Skin epidermis (tissue), 12 donors: ENCODE measurements around the gene ATP2A3.
A peak's percentile ranks its signal among the peaks of the same experiment; 100 is the strongest.

ENCODE experiments used
- H3K27ac ChIP-seq, 21 experiments: fragments of 200-600 bp; sonication (generic) in 11 of 21; one replicate each; pipeline ENCODE4 v1.5.0; 2020; ENCODE audit warnings: mild to moderate bottlenecking in 3 of 21, inconsistent platforms in 2 of 21, moderate library complexity in 2 of 21
- H3K4me3 ChIP-seq, 7 experiments: fragments of 200-600 bp; sonication (generic) in 2 of 7; one replicate each; pipeline ENCODE4 v1.5.0; 2020; ENCODE audit warnings: inconsistent platforms in 2 of 7, mild to moderate bottlenecking in 2 of 7, moderate library complexity in 1 of 7

The ATP2A3 gene

GRCh38 chr17:3976675-3977171, 12.5 kb upstream of the ATP2A3 start:
- H3K27ac ChIP-seq: peak overlapping the region in 2 of 21 experiments; percentile 41 to 46
- H3K4me3 ChIP-seq: no peak overlapping the region

- no peak overlapping the region for H3K27ac ChIP-seq
- no peak overlapping the region for H3K4me3 ChIP-seq
These were observed 10.7 kb upstream of the ATP2A3 start for GRCh38 chr17:3974980-3975379.

DNA sequence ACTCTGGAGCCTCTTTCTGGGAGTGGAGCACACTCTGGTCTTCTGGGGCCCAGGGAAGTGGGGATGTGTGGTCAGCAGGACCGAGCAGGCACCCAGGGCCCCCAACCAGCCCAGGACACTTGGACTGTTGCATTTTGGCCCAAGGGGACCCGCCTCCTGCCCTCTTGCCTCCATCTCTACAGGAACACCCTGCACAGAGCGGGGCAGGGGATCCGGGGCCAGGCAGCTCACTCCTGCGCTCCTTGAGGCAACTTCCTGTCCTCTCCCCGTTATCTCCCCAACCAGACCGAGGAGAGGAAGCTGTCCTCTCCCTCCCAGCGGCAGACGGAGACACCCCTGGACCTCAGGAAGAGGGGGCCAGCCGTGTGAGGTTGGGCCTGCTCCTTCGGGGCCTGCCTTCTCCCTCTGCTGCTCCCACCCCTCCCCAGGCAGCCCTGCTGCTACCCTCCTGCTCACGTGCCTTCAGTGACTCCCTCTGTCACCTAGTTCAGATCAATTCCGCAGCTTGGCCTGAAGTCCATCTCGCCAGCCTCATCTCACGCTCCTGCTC, 10.0 kb upstream of the ATP2A3 start:
- Histone ChIP-seq H3K27ac (no peak overlapping the region), H3K4me3 (no peak overlapping the region)

- H3K27ac ChIP-seq: no peak overlapping the region
- H3K4me3 ChIP-seq: no peak overlapping the region
These were observed 9.4 kb upstream of the ATP2A3 start for GRCh38 chr17:3973495-3974137.

DNA sequence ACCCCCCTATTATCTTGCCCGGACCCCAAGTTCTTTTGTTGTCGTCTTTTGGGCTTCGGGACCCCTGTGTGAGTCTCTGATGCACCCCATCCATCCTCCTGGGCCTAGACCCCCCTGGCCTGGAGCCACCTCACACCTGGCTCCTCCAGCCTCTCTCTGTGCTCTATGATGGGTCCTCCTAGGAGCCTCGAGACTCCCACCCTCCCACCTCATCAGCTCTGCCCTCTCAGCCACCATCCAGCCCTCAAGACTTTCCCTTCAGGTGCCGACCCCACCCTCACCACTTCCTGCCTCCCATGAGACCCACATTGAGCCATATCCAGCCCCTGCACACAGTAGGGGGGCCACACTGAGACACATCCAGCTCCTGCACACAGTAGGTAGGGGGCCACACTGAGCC, 8.7 kb upstream of the ATP2A3 start:
- Histone ChIP-seq H3K4me3 (no peak overlapping the region), H3K27ac (no peak overlapping the region)

DNA sequence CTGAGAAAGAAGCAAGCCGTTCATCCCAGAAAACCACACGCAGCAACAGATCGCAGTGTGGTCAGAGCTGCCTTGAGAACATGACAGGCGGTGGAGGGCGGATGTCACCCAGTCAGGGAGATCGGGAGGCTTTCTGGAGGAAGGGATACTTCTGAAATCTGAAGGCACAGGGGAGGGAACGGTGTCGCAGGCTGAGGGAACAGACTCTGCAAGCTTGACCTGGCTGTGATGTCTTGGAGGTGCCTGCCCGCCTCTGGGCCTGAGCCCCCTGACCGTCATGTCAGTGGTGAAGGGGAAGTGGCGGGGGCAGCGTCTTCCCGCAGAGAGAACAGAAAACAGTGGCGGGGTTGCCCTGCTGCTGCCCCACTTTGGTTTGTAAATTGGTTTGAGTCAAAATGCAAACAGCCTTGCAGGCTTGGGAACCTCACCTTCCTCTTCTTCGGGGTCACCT, 8.1 kb upstream of the ATP2A3 start:
- H3K4me3 ChIP-seq: no peak overlapping the region
- no peak overlapping the region for H3K27ac ChIP-seq

GRCh38 chr17:3970668-3971067, 6.4 kb upstream of the ATP2A3 start:
- Histone ChIP-seq H3K4me3 (no peak overlapping the region), H3K27ac (no peak overlapping the region)

DNA sequence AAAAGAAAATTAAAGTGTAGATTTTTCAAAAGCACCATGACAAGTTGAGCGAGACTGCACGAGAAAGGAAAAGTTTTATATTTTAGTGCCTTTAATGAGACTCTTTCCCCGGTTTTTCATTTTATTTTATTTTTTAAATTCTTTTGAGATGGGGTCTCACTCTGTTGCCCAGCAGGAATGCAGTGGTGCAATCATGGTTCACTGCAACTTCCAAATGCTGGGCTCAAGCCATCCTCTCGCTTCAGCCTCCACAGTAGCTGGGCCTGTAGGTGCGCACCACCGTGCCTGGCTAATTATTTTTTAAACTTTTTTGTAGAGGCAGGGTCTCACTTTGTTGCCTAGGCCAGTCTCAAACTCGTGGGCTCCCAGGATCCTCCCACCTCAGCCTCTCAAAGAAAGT, 5.7 kb upstream of the ATP2A3 start:
- no peak overlapping the region for H3K4me3 ChIP-seq
- H3K27ac ChIP-seq: no peak overlapping the region

GRCh38 chr17:3968886-3969524, 4.8 kb upstream of the ATP2A3 start:
- H3K27ac ChIP-seq: no peak overlapping the region

DNA sequence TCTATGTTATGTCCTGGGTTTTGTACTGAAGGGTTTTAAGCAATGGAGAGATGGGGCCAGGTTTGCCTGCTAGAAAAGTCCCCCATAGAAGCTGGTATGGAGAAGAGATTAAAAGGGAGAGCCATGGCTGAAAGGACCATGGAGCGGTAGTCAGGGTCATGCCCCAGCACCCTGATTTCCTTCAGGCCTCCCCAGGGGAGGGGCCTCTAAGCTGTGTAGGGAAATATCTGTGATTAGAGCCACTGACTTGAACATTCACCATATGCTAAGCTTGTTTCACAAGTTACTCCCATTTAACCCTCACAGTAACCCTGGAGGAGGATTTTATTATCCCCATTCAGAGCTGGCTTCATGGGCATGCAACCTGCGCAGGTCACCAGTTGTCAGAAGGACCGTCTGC, 3.8 kb upstream of the ATP2A3 start:
- no peak overlapping the region for H3K27ac ChIP-seq
- H3K4me3 ChIP-seq: no peak overlapping the region

More at GRCh38 chr17:3968886-3969524, 4.8 kb upstream of the ATP2A3 start:
- no peak overlapping the region for H3K4me3 ChIP-seq

- H3K4me3 ChIP-seq: no peak overlapping the region
- H3K27ac ChIP-seq: no peak overlapping the region
These were observed 2.6 kb upstream of the ATP2A3 start for GRCh38 chr17:3966720-3967363.

- peak overlapping the region; percentile 39 to 59 (median 50) for H3K4me3 ChIP-seq
- peak overlapping the region in 19 of 21 experiments; percentile 30 to 91 (median 78) for H3K27ac ChIP-seq
These were observed 1.0 kb upstream of the ATP2A3 start for GRCh38 chr17:3965118-3965800.

DNA sequence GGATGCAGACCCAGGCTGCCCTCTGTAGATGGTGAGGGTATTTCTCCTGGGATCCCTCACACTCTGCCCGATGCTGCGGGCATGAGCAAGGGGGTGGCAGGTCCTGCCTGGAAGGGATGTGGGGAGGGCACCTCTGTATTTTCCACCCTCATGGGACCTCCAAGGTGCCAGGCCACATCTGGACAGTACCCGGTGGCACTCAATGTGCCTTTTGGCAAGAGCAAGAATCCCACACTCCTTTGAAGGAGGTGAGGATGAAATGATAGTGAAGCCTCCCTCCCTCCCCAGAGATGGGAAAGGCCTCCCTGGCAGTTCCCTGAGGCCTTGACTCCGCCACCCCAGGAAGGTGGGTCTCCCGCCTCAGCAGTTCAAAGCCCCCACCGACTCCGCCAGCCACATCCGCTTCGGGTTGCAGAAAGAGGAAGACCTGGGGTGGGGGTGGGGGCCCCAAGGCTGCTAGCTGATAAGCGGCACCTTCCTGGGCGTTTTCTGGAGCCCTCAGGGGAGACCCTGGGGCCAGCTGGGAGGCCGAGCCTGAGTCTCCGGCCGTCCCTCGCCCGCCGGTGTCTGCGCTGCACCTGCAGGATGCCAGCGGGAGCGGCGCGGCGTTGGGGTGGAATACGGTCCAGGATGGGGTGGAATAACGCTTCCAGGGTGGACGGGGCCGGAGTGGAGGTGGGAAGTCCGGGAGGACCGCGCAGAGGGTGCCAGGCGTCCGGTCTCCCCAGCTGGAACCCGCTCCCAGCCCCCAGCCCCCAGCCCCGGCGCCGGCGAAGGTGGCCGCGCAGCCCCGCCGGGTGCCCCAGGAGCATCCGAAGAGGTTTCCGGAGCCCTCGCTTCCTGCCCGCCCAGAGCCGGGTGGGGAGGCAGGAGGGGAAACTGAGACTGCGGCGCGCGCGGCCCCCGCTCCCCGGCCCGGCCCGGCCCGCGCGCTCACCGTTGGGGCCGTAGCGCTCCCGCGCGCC, 718 bp downstream of the ATP2A3 start:
- Histone ChIP-seq H3K4me3 (peak overlapping the region; percentile 39 to 59 (median 50)), H3K27ac (peak overlapping the region in 18 of 21 experiments; percentile 36 to 91 (median 71))

DNA sequence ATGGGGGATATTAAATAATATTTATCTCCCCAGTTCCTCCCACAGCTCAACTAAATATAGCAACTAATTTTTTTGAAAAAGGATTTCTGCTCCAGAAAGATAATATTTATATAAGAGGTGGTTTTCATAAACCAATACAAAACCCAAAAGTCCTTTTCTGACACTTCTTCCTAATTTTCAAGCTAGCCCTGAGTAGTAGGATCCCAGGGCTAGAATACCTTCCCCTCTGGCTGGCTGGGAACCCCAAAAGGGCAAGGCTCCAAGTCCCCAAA, 1.3 kb downstream of the ATP2A3 start:
- peak overlapping the region; percentile 39 to 59 (median 50) for H3K4me3 ChIP-seq
- H3K27ac ChIP-seq: peak overlapping the region in 11 of 21 experiments; percentile 7 to 91 (median 78)

GRCh38 chr17:3962217-3962964, 1.8 kb downstream of the ATP2A3 start:
- peak overlapping the region in 4 of 7 experiments; percentile 41 to 59 (median 54) for H3K4me3 ChIP-seq

DNA sequence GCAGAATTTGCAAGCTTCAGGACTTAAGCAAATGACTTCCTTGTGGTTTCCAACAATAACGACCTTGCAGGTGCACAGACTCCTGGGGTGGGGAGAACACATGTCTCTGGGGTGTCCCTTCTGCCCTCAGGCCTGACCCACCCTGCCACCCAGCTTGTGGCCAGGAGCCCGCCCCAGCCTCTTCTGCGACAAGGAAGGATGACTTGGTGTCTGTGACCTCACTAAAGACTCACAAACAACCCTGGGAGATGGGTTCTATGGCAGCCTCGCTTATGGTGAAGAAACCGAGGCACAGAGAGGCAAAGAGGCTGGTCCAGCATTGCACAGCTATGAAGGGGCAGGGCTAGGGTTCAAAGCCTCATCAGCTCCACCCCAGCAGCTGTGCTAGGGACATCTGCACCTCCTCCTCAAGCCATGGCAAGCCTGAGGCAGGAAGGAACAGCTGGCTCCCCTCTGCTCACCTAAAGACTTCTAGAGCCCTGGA, 2.6 kb downstream of the ATP2A3 start:
- Histone ChIP-seq H3K27ac (peak overlapping the region in 7 of 21 experiments; percentile 16 to 86 (median 21)), H3K4me3 (no peak overlapping the region)

More at GRCh38 chr17:3962217-3962964, 1.8 kb downstream of the ATP2A3 start:
- peak overlapping the region in 7 of 21 experiments; percentile 16 to 86 (median 51) for H3K27ac ChIP-seq

DNA sequence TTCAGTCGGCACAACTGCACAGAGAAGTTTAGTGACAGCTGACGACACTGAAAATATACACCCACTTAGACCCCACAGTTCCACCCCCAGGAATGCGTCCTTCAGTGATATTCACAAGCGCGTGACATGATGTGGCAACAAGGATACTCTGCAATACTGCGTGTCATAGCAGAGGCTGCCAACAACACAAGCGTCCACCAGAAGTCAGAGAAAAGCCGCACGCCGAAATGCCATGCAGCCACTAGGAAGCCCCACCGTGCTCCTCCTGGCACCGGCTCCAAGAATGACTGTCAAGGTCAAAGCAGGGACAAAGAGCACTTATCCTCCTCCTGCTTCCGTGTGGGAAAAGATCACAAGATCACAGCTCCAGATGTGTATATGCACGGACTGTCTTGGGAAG, 3.5 kb downstream of the ATP2A3 start:
- H3K4me3 ChIP-seq: no peak overlapping the region
- H3K27ac ChIP-seq: no peak overlapping the region
